ENCODE data around the gene S1PR1.

DNA sequence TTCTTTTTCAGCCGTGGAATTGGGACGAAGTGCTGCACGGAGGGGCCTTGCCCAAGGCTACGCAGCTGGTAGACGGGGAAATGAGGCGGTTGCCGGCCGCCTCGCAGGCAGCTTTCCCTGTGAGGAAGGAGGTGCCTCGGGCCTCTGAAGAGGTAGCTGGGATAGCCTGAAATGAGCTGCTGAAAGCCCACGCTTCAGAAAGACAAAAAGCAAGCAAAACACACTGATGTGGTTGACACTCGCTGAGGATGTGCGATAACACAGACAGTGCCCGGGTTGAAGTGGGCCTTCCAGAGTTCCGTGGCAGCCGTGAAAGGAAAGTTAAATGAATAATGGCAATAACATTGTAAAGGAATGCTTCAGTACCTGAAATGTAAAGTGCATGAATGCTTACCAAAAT is 47.2 kb downstream of the S1PR1 start:
- TF ChIP-seq CTCF (conservative IDR thresholded peaks at IDR 0.05; ENCODE audit: low read depth, low read length) (no peak), EZH2 (IDR thresholded peaks at IDR 0.05; ENCODE audit: borderline replicate concordance, low read depth, low read length, poor library complexity, severe bottlenecking) (no peak)

Data from A673 (cell line).